ENCODE measurements around the gene PPP1R1C.

Gene PPP1R1C

DNA sequence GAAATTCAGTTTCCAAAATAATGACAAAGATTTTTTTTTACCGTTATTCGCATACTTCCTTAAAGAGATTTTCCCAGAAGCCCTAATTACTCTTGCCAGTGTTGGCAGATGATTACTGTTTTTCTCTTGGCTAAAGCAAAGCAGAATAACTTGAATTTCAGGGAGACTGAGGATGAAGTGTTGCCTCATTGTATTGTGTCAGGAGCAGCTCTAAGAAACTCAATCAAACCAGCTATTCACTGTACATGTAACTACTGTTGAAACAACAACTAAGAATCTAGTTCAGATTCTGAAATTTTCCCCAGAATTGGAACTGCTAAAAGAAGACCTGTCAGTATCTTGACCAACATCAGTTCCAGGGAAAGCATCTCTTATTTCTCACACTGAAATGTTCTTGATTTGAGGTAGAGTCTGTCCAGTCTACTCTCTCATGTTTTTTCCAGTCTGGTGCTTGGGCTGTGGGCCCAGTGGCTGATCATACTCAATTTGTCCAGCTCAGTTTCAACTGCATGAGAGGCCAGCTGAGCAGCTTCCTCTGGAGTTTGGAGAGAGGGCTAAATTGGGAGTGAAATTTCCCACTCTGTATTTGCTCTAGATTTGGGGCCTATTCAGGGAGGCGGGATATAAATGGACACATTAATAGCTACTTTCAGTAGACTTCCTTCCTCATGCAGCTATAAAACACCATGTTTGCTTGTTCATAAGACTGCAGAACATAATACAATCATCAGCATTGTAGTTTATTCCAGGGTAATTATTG, 78.5 kb downstream of the PPP1R1C start:
- no peak for DNase-seq

DNA sequence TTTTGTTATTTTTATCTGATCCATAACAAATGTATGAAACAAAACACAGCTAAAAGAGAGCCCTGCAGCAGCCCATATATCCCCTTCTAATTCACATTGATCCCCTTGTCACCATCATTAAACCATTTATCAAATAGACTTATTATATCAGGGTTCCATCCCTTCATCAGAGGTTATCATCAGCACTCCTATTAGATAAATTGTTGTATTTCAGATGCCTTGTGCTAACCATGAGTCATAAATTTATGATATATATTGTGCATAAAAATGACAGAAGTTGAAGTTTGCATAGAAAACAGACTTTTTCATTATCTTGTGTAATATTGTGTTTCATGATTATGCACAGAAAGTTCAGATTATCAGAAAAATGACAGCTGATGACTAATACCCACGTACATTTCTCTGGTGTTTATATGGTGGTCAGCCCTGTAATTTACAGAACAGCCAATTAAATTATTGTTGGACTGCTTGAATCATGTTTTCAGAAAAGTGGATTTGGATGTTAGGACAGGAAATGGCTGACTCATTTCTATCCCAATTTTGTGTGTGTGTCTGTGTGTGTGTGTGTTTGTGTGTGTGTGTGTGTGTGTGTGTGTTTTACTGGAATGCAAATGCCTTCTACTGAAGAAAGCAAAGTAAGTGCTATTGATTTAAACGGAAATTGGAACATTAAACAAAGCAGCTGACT, 80.9 kb downstream of the PPP1R1C start:
- DNase-seq: no peak

DNA sequence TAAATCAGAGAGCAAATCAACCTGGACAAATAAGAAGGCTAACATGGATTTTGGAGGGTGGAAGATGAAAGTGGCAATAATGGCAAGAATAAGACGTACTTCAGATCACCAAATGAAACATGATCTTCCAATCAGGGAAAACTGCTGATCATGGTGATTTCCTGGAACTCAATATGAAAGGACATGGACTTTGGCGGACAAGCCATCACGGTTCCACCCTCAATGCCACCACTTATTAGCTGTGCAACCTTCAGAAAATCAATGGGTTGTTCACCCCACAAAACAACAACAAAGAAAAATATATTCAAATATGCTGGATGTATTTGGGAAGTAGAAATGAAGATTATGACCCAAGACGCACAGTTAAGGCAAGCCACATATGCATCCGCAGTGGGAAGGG, 81.7 kb downstream of the PPP1R1C start:
- no peak for DNase-seq

DNA sequence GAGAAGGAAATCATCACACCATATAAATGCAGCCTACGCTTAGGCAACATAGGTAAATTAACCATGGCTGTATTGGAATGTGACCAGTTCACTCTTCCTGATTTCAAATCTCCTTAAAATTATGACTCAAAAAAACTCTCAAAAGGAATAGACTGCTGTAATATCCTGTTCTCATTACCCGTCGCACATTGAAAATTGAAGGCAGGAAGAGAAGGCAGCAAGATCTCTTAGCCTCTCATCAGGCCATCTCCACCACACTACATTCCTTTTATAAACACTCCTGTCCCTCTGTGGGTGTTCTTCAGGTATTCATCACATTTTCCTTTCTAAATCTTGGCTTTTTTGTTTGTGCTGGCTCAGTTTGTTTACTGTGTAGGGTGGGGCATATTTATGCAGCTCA, 83.2 kb downstream of the PPP1R1C start:
- DNase-seq: no peak

DNA sequence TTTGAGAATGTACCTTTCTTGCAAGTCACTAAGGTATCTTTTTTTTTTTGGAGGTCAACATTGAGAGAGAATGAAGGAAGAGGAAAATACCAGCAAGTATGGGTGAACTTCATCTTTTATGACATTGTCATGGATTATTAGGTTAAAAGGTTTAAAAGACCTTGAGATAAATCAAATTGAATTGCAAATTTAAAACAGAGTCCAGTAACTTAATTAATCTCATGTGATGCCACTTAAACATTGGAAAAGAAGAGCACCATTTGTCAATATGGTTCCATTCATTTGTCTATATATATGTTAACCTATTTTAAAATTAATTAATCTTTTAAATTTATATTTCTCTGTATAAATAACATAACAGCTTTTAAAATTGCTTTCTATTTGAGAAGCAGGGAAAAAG, 83.8 kb downstream of the PPP1R1C start:
- DNase-seq: no peak

DNA sequence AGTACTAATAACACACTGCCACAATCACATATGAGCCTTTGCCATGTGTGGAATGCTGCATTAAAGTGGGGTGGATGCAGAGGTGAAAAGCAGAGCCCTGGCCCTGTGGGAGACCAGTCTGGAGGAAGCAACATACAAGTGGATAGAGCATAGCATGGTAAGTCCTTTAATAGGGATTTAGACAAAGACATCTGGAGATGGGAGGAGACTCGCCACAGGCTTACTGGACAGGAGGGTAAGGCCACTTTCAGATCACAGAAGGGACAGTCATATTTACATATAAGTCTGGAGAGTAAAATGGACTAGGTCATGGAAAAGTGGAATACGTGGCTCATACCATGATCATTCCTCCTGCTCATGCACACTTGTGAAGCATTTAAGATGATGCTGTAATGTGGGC, 84.3 kb downstream of the PPP1R1C start:
- DNase-seq: no peak

DNA sequence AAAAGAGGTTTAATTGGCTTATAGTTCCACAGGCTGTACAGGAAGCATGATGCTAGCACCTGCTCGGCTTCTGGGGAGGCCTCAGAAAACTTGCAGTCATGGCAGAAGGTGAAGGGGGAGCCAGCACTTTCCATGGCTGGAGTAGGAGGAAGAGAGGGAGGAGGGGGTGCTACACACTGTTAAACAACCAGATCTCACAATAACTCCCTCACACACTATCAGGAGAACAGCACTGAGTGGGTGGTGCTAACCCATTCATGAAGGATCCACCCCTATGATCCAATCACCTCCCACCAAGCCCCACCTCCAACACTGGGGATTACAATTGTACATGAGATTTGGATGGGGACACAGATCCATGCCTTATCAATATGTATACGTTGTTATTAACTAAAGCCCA, 85.1 kb downstream of the PPP1R1C start:
- no peak for DNase-seq

DNA sequence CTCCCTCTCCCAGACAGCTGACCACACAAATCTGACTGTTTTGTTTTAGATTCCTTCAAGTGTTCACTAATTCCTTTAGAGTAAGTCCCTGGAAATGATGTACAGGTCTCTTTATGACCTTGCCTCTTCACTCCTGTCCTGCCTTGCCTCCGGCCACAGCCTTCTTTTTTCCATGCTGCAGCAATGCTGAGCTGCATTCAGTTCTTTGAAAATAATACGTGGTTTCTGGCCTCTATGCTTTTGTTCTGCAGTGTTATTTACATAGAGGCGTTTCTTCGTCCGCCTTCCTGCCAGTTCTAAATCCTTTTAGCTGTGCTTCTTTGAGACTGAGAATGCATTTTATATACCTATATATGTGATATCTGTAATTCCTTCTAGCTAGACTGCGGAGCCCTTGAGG, 87.2 kb downstream of the PPP1R1C start:
- DNase-seq: no peak

DNA sequence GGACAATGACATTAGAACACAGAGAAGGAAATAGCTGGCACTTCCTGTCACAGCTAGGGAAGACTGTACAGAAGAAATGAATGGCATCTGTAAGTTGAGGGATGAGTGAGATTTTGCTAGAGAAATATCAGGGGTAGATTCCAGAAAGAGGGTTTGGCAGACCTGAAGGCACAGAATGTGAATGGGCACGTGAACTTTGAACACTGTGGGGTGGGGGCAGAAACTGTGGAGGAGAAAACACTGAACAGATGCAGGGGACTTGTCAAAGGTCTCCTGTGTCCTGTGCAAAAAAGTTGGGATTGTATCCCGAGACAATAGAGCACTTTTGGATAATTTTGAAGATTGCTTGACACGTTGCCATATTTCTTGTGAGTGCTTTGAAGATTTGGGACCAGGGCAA, 88.0 kb downstream of the PPP1R1C start:
- DNase-seq: no peak

DNA sequence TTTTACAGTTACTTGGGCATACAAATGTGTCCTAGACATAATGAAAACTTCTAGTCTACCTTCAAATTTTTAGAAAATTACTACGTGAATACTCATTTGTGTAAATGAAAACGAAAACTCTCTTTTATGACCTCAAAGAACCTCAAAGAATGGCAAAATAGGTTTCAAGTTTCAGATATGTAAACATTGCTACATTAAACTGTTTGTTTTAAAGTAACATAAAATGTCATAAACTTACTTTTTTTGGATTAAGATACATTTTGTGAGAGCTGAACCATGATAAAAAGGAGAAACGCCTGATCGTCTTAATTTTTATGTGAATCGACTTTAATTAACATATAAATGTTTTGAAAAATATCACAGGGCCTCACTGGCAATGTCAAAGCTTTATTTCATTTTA, 91.4 kb downstream of the PPP1R1C start:
- DNase-seq: no peak

DNA sequence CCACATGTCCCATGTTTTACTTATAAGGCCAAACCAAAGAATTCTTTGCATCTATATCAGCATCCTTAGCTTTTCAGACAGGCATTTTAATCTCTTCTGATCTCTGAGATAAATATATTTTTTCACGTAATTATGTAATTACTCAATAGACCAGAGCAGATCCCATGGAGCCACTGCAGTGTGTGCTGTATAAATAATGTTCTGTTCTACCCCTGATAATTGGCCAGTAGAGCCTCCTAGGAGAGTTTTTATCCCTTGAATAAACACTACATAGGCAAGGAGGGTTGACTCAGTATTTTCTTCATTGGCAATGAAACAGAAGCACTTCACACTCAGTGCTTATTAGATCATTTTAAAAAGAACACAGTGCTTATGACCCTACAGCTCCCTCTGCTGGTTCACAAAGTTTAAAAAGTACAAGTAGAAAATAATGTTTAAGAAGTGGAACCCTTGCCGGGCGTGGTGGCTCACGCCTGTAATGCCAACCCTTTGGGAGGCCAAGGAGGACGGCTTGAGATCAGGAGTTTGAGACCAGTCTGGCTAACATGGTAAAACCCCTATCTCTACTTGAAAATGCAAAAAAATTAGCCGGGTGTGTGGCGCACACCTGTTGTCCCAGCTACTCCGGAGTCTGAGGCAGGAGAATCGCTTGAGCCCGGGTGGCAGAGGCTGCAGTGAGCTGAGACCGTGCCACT, 91.9 kb downstream of the PPP1R1C start:
- DNase-seq: no peak

DNA sequence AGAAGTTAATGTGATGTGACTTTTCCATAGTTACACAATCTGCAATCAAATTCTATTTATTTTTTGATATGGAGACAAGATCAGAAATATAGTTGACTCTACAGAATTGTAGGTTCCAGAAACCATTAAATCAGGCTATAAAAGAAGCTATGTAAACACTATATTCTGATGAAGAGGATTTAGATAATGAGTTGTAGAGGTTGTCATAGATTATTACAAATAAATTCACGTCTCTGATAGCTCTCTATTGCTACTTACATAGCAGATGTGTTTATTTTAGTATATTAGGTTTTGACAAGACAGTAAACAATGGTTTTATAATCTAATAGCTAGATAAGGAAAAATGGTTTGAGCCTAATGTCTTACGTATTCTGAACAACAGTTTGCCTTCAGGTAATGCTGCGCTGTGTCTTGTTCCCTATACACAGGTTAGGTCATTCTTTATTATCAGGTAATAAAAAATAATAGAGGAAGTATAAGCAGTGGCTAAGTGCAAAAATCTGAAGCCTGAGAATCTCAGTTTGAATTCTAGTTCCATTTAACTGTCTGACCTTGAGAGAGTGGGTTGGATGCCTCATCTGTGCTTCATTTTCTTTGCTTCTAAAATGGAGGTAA, 93.4 kb downstream of the PPP1R1C start:
- no peak for DNase-seq

DNA sequence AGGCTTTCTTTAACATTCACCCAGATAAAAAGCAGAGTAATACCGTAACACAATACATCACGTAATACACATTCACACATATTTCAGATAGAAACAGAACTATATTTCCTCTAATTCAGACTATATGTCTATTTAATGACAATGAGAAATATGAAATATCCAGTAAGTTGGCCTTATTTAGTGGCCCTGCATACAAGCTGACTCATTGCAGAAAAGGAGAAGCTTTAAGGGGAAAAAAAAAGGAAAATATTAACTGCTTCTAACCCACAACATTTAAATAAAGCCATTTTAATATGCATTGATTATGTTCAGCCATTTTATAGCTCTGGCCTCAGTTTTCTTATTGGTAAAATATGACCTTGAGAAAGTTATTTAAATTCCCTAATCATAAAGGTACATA, 94.8 kb downstream of the PPP1R1C start:
- no peak for DNase-seq

DNA sequence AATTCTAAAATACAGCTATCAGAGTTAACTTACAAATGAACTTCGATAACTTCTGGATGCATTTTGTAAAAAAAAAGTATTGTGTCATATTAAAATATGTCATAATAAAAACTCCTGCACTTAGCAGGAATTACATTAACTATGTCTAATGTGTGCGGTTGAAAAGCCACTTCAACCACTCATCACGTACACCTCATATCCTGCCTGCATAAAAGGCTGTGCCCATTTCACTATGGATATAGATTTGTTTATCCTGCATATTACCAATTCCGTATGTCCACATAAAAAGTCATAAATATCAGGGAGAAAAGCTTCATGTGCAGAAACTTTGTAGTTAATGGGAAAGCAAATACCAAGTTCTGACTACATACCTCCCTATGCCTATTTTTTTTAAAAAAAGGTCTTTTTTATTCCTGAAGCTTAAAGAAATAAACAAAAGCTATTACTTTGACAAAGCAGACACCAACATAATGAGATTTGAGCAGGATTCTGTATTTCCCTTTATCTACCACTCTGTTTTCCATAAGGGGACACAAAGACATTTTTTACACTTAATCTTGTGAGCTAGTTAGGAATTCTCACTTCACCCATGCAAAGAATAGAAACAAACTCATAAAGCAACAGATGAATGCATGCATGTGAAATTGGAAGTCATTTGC, 96.1 kb downstream of the PPP1R1C start:
- DNase-seq: no peak

DNA sequence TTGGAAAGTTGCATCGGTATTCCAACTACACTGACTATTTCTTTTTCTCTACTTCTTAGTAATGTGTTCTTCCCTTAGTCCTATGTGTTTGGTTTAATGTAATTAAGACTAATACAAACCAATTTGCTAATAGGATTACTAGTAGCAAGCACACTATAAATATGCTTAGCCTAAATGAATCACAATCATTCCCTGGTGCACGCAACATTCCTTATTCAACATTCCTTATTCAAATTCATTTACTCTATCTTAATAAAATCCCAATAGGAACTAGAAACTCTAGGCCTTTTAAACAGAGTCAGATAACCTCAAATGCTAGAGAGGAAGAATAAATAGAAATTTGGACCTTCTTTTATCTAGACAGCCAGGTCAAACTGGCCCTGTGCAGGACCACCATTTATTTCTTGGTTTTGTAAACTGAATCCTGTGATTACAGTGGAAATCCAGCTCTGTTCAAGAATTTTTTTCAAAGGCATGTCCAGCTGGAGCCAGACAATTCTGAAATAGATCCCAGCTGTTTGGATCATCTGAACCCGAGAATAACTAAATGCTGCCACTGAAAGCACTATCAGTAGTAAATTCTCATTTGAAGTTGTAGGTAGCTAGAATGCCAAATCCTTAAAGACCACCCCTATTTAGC, 103.1 kb downstream of the PPP1R1C start:
- no peak for DNase-seq

DNA sequence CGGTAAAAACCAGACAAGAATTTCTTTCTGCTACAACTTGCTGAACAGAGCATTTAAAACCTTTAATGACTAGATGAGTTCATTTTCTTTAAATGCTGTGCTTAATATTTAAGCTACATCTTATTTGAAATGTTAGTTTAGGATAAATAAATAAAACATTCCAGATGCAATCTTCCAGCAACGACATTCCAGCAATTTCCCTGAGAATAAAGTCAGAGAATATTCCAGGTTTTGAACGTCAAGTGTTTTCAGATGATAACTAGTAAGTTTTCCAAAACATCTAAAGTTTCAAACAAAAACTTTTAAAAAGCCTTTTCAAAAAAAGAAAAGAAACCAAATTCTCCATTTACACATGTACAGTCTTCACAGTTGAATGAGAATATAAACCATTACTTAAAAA, 104.8 kb downstream of the PPP1R1C start:
- no peak for DNase-seq

DNA sequence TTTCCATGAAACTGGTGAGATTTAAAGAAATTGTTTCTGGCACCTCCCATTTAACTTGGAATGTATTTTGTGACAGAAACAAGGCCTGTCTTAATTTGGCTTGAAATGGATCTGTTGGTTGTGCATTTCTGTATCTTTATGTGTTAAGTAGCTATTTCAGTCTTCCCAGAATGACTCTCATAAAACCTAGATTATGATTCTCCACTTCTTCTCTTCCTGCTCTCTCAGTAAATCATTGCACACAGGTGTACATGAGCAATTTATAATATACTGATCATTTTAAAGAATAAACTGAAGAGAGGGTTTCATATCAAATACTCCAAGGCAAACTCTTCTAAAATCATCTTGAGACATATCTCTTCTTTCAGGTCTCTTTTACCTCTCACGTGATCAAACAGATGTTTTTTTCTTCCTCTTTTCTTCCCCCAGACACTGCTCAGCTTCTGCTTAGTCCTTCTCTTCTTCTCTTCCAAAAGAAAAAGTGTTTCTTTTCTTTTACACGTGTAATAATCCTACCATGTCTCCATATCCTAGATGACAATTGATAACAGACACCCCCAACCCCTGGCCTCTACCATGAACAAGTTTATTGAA, 112.0 kb downstream of the PPP1R1C start:
- no peak for DNase-seq

DNA sequence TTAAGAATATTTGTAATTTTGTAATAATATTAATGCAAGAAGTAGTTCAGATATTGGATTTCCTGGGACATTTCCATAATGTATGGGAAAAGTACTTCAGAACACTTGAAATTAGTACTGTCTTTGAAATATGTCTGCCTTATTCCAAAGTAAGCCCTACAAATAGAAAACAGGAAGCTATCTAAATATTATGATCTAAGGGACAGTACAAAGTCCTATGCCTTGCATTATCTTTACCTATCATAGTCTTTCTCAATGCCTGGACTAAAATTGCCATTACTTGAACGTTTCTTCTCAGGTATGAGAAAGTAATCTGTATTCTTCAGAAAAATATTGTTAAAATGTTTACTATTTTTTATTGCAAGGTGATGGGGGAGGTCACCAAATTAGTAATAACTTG, 113.0 kb downstream of the PPP1R1C start:
- no peak for DNase-seq

DNA sequence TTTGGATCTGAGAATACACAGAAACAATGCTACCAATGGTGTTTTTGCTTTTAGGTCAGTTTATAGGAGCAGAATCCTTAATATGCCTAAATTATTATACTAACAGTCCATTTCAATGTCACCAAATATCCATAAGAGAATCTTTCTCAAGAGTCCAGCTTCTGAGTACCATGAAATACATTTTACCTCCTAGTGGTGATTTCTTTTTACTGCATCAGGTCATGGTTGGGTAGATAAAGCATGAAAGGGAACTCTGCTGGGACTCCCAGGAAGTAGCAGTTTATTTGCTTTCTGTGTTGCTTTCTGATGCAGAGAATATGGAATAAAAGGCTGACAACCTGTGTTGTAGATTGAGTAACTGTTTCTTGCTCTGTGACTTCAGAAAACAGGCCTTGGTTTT, 115.6 kb downstream of the PPP1R1C start:
- DNase-seq: no peak

DNA sequence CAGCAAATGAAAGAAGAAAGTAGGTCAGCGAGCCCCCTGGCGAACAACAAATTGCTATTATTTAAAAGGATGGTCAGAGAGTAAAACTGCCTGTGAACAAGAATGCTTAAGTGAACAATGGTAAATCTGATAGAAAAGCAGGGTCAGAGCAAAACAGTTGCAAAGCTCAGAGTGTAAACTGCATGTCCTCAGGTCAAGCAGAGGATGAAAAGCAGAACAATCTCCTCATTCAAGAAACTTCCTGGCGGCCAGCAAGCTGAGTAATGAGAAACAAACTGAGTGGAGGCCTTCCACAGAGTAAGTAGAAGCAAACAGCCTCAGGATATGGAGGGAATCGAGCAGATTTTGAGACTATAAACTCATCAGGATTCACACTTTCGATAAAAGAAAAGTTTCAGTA, 117.9 kb downstream of the PPP1R1C start:
- DNase-seq: no peak

DNA sequence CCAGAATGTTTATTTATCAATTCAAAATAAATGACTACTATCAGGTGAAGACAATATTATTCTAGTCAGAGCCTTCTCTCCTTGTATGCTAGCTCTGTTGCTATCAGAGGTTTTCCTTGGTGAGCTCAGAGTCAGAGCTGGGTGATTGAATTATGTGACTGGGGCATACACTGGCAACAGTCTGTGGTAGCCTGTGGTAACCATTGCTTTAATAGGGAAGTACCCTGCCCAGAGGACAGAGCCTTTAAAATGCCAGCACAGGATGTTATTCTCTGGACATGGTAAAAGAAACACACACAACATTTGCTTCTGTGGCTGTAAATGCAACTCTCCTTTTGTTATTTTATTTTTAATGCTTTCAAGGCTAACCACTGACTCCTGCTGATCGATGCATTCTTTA, 124.7 kb downstream of the PPP1R1C start:
- DNase-seq: no peak

DNA sequence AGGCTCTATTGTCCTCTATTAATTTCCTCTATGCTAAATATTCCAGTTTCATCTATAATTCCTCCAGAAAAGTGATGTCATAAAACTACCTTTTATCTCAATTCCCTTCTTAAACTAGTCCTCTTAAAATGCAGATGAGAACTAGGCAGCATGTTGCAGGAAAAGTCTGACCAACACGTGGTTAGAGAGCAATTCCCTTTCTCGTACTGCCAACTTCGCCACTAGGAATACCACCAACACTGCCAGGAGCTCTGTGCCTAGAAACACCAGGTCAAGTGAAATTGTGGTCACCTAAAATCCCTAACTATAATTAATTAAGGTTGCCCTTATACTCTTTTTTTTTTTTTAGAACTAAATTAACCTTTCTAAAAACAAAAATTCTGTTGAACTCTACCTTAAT, 127.7 kb downstream of the PPP1R1C start:
- DNase-seq: no peak

All from activated effector memory CD4-positive, alpha-beta T cell treated with Interleukin-2 at 50 U/mL for 16 hours (primary cell).